ENCODE measurements around the gene CNTNAP3.
"Not testable (repeated sequence)": the region's sequence is repeated elsewhere in the genome, so short reads cannot be mapped to it uniquely, and the experiment has no call there.

GRCh38 chr9:39073537-39073936, 214.4 kb downstream of the CNTNAP3 start:
- not testable (repeated sequence) for TF ChIP-seq CTCF (IDR thresholded peaks at IDR 0.05); POLR2AphosphoS5 (IDR thresholded peaks at IDR 0.05; ENCODE audit: low read depth, low read length); TCF7L2 (IDR thresholded peaks at IDR 0.05; ENCODE audit: low read depth, low read length); SIN3A (IDR thresholded peaks at IDR 0.05; ENCODE audit: borderline replicate concordance, insufficient read depth, low read depth, low read length)
- TF ChIP-seq, protein P1, sequence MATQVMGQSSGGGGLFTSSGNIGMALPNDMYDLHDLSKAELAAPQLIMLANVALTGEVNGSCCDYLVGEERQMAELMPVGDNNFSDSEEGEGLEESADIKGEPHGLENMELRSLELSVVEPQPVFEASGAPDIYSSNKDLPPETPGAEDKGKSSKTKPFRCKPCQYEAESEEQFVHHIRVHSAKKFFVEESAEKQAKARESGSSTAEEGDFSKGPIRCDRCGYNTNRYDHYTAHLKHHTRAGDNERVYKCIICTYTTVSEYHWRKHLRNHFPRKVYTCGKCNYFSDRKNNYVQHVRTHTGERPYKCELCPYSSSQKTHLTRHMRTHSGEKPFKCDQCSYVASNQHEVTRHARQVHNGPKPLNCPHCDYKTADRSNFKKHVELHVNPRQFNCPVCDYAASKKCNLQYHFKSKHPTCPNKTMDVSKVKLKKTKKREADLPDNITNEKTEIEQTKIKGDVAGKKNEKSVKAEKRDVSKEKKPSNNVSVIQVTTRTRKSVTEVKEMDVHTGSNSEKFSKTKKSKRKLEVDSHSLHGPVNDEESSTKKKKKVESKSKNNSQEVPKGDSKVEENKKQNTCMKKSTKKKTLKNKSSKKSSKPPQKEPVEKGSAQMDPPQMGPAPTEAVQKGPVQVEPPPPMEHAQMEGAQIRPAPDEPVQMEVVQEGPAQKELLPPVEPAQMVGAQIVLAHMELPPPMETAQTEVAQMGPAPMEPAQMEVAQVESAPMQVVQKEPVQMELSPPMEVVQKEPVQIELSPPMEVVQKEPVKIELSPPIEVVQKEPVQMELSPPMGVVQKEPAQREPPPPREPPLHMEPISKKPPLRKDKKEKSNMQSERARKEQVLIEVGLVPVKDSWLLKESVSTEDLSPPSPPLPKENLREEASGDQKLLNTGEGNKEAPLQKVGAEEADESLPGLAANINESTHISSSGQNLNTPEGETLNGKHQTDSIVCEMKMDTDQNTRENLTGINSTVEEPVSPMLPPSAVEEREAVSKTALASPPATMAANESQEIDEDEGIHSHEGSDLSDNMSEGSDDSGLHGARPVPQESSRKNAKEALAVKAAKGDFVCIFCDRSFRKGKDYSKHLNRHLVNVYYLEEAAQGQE (IDR thresholded peaks at IDR 0.05; ENCODE audit: insufficient read depth in 1 of 2, low read depth in 2 of 2, low read length in 1 of 2), result not testable (repeated sequence)

Data from Panc1 (cell line).